CD4-positive, alpha-beta T cell treated with Interleukin-2 at 100 ng/mL for 4 hours (primary cell): Measurements from ENCODE around the gene BTBD9.
"Not testable (repeated sequence)": the region's sequence is repeated elsewhere in the genome, so short reads cannot be mapped to it uniquely, and the experiment has no call there.

Experiments
- DNase-seq: peaks from one replicate; pipeline ENCODE4 v3.0.0-alpha.2; 2020; ENCODE audit warnings: low spot score

BTBD9 gene

GRCh38 chr6:38387461-38387860, 252.3 kb downstream of the BTBD9 start:
- DNase-seq = no peak

- no peak for DNase-seq
Observed at GRCh38 chr6:38378801-38379200, 260.9 kb downstream of the BTBD9 start.

GRCh38 chr6:38375937-38376336, 263.8 kb downstream of the BTBD9 start:
- DNase-seq = no peak

- DNase-seq = no peak
Observed at GRCh38 chr6:38375341-38375740, 264.4 kb downstream of the BTBD9 start.

GRCh38 chr6:38371881-38372280, 267.8 kb downstream of the BTBD9 start:
- no peak for DNase-seq

- DNase-seq = no peak
Observed at GRCh38 chr6:38370653-38371601, 268.8 kb downstream of the BTBD9 start.

GRCh38 chr6:38367231-38367630, 272.5 kb downstream of the BTBD9 start:
- DNase-seq = no peak

- DNase-seq = no peak
Observed at GRCh38 chr6:38366234-38366633, 273.5 kb downstream of the BTBD9 start.

GRCh38 chr6:38364775-38365174, 275.0 kb downstream of the BTBD9 start:
- no peak for DNase-seq

- no peak for DNase-seq
Observed at GRCh38 chr6:38364127-38364526, 275.6 kb downstream of the BTBD9 start.

- DNase-seq = no peak
Observed at GRCh38 chr6:38355519-38355918, 284.2 kb downstream of the BTBD9 start.

GRCh38 chr6:38354905-38355304, 284.8 kb downstream of the BTBD9 start:
- no peak for DNase-seq

- DNase-seq = no peak
Observed at GRCh38 chr6:38354037-38354381, 285.7 kb downstream of the BTBD9 start.

GRCh38 chr6:38353310-38354036, 286.3 kb downstream of the BTBD9 start:
- no peak for DNase-seq

- no peak for DNase-seq
Observed at GRCh38 chr6:38352636-38353035, 287.1 kb downstream of the BTBD9 start.

- DNase-seq = no peak
Observed at GRCh38 chr6:38350942-38351341, 288.8 kb downstream of the BTBD9 start.

- no peak for DNase-seq
Observed at GRCh38 chr6:38350220-38350619, 289.5 kb downstream of the BTBD9 start.

- DNase-seq = no peak
Observed at GRCh38 chr6:38349795-38350194, 289.9 kb downstream of the BTBD9 start.

- DNase-seq = no peak
Observed at GRCh38 chr6:38349221-38349620, 290.5 kb downstream of the BTBD9 start.

GRCh38 chr6:38348371-38348770, 291.4 kb downstream of the BTBD9 start:
- no peak for DNase-seq

- DNase-seq = not testable (repeated sequence)
Observed at GRCh38 chr6:38347829-38348228, 291.9 kb downstream of the BTBD9 start.

GRCh38 chr6:38346291-38347079, 293.2 kb downstream of the BTBD9 start:
- no peak for DNase-seq

- DNase-seq = no peak
Observed at GRCh38 chr6:38345586-38345985, 294.1 kb downstream of the BTBD9 start.
